K562 (cell line): Measurements from ENCODE around the gene KCP. TPM values are rescaled to one million over a fixed set of nuclear protein-coding genes. Genes with fewer than 3 reads are reported as not detected.
A peak's percentile ranks its signal among the peaks of the same experiment; 100 is the strongest.

Source experiments
- ATAC-seq: fragments of 200-7000 bp; cut with Tn5 transposase; 3 replicates; pipeline ENCODE4 v1.9.1; 2020; ENCODE audit warnings: moderate library complexity
- BruUV-seq: library from RNA; stranded (reverse); fragments of 400-500 nt; replicated peaks from 2 replicates; lab custom pipeline; 2021; lab: Mats Ljungman, UMichigan
- CTCF ChIA-PET: fragments of 300-600 bp; formaldehyde crosslinking; extraction: SDS; loops from one replicate; lab custom pipeline; 2021; ENCODE audit warnings: low intra/inter-chr PET ratio; lab: Yijun Ruan, JAX
- POLR2A ChIA-PET: fragments of 300-600, 350-650 bp; sonication (Branson Sonifier 250); formaldehyde crosslinking; extraction: SDS; loops from one replicate; lab custom pipeline; 2021; ENCODE audit warnings: antibody characterized with exemption, inconsistent platforms; lab: Yijun Ruan, JAX
- DNase-seq, 4 experiments: peaks; one replicate each; pipeline versions ENCODE4 v3.0.0 to v3.0.0-alpha.2; 2011 to 2018; ENCODE audit warnings: low spot score in 3 of 4, mixed read lengths in 3 of 4; ENCODE audit errors: extremely low read depth in 1 of 4
- FAIRE-seq: peaks from 2 replicates; lab custom pipeline; 2011; peaks lifted over from hg19 to GRCh38; lab: Jason Lieb, UNC
- H2AFZ ChIP-seq: 2 replicates; pipeline ENCODE4 v1.6.0; 2011; ENCODE audit warnings: low read depth, low read length, control low read depth, inconsistent platforms
- H3K27ac ChIP-seq: fragments of 200-600 bp; 3 replicates; pipeline ENCODE4 v1.8.0; 2011; ENCODE audit warnings: low read depth, mild to moderate bottlenecking, control low read depth, inconsistent platforms, low read length, moderate library complexity, mixed read lengths; ENCODE audit errors: extremely low read depth
- H3K27me3 ChIP-seq, 2 experiments: fragments of 300-600 bp in 1 of 2; 2 replicates in 1 of 2; 3 replicates in 1 of 2; pipeline versions ENCODE4 v1.6.0 to v1.8.0; 2011; ENCODE audit warnings: inconsistent platforms in 2 of 2, low read length in 2 of 2, mild to moderate bottlenecking in 1 of 2, mixed read lengths in 1 of 2, moderate library complexity in 1 of 2; ENCODE audit not compliant: control insufficient read depth in 2 of 2, insufficient read depth in 2 of 2
- H3K36me3 ChIP-seq: fragments of 300-600 bp; 3 replicates; pipeline ENCODE4 v1.8.0; 2011; ENCODE audit warnings: mild to moderate bottlenecking, low read length, inconsistent platforms; ENCODE audit not compliant: control insufficient read depth, insufficient read depth
- H3K4me1 ChIP-seq, 2 experiments: fragments of 200-600 bp in 1 of 2; replicated peaks in 1 of 2; 2 replicates in 1 of 2; 3 replicates in 1 of 2; pipeline versions ENCODE4 v1.5.1 to v1.8.0; 2011; ENCODE audit warnings: inconsistent platforms in 2 of 2, low read length in 2 of 2, mild to moderate bottlenecking in 1 of 2, mixed read lengths in 1 of 2, moderate library complexity in 1 of 2; ENCODE audit not compliant: control insufficient read depth in 2 of 2, insufficient read depth in 2 of 2
- H3K4me2 ChIP-seq: 2 replicates; pipeline ENCODE4 v1.6.1; 2011; ENCODE audit warnings: low read length, control low read depth, inconsistent platforms, mixed read lengths; ENCODE audit not compliant: insufficient read depth
- H3K4me3 ChIP-seq: fragments of 200-600 bp; sonication (generic), shearing (Covaris generic); 2 replicates; pipeline ENCODE4 v1.5.1; 2016; ENCODE audit warnings: control low read depth, inconsistent platforms
- H3K79me2 ChIP-seq: fragments of 200-600 bp; 3 replicates; pipeline ENCODE4 v1.8.0; 2011; ENCODE audit warnings: low read length, inconsistent platforms; ENCODE audit not compliant: control insufficient read depth, insufficient read depth
- H3K9ac ChIP-seq, 2 experiments: 2 replicates each; pipeline versions ENCODE4 v1.6.0 to v1.6.1; 2011; ENCODE audit warnings: low read depth in 2 of 2, low read length in 2 of 2, control low read depth in 1 of 2, inconsistent platforms in 1 of 2, mild to moderate bottlenecking in 1 of 2, mixed read lengths in 1 of 2; ENCODE audit not compliant: insufficient read depth in 1 of 2
- H3K9me1 ChIP-seq: one replicate; pipeline ENCODE4 v1.6.0; 2011; ENCODE audit warnings: inconsistent platforms, mild to moderate bottlenecking, low read length, moderate library complexity; ENCODE audit not compliant: control insufficient read depth, insufficient read depth
- H3K9me3 ChIP-seq: replicated peaks from 2 replicates; pipeline ENCODE4 v1.5.1; 2011; ENCODE audit warnings: low read depth, low read length, inconsistent platforms; ENCODE audit not compliant: control insufficient read depth, insufficient read depth
- H4K20me1 ChIP-seq: replicated peaks from 2 replicates; pipeline ENCODE4 v1.6.1; 2011; ENCODE audit warnings: low read length, inconsistent platforms, mixed read lengths; ENCODE audit not compliant: control insufficient read depth, insufficient read depth
- BMI1 ChIP-seq: fragments of 150-350 bp; IDR thresholded peaks from 2 replicates; pipeline ENCODE4 v1.6.1; 2014; ENCODE audit warnings: low read length
- CBX3 ChIP-seq, 2 experiments: IDR thresholded peaks; 1 replicate in 1 of 2; 2 replicates in 1 of 2; pipeline ENCODE4 v1.6.1; 2012; ENCODE audit warnings: inconsistent platforms in 2 of 2, low read length in 2 of 2, borderline replicate concordance in 1 of 2, control low read depth in 1 of 2
- DMBX1 ChIP-seq: fragments of 250-450 bp; sonication (Bioruptor Pico); IDR thresholded peaks from 2 replicates; pipeline ENCODE4 v1.8.0; 2022; ENCODE audit warnings: inconsistent platforms, mild to moderate bottlenecking, moderate library complexity, borderline replicate concordance
- POLR3A ChIP-seq: IDR thresholded peaks from 2 replicates; pipeline ENCODE4 v1.6.1; 2011; ENCODE audit warnings: borderline replicate concordance, mild to moderate bottlenecking, moderate library complexity; ENCODE audit not compliant: insufficient read length, insufficient read depth; ENCODE audit errors: extremely low read depth
- RFX5 ChIP-seq: IDR thresholded peaks from 2 replicates; pipeline ENCODE4 v1.6.1; 2011; ENCODE audit warnings: low read depth, mild to moderate bottlenecking, improper control_type of control experiment, low read length
- TARDBP ChIP-seq: fragments of 450-650 bp; IDR thresholded peaks from 2 replicates; pipeline ENCODE4 v1.6.1; 2016
- WHSC1 ChIP-seq: IDR thresholded peaks from one replicate; pipeline ENCODE4 v1.6.1; 2012; ENCODE audit warnings: low read length, control low read depth, inconsistent platforms
- WGBS: fragments of 100-300 bp; shearing (Covaris generic); methylation state at CpG from one replicate; pipeline ENCODE4 v1.1.6; 2016; ENCODE audit warnings: low coverage, mixed read lengths; ENCODE audit not compliant: insufficient coverage; ENCODE audit errors: missing lambda C conversion rate; 5-methylcytosine and 5-hydroxymethylcytosine counted together
- in situ Hi-C: fragments of 300-500 bp; cut with MboI; formaldehyde crosslinking; loops from 4 replicates; pipeline ENCODE4 v1.15.0; 2018; ENCODE audit warnings: inconsistent platforms, mixed read lengths
- intact Hi-C: fragments of 100-400 bp; cut with micrococcal nuclease; formaldehyde crosslinking; loops from 2 replicates; pipeline ENCODE4 v1.14.2; 2022
- polyA plus RNA-seq, 8 experiments: library from polyadenylated mRNA; depleted of rRNA in 4 of 8; stranded (reverse) in 5 of 8; unstranded in 3 of 8; fragments of >200 nt; fragmentation: Nextera tagmentation in 2 of 8; fragmentation: Illumina TruSeq in 1 of 8; extraction: Ambion mirVana in 2 of 8; extraction: Trizol in 1 of 8; gene quantifications; 2 replicates each; pipeline versions ENCODE4 v1.2.1 to v1.2.3, GENCODE V29; 2011 to 2014; ENCODE audit warnings: inconsistent platforms in 1 of 8, missing spikeins in 1 of 8
- total RNA-seq, 7 experiments: library from RNA; depleted of rRNA in 6 of 7; stranded (reverse); fragments of >200 nt in 6 of 7; fragmentation: Illumina TruSeq in 2 of 7; extraction: Trizol in 2 of 7; gene quantifications; 2 replicates each; pipeline versions ENCODE4 v1.2.1 to v1.2.3, GENCODE V29; 2011 to 2021; ENCODE audit warnings: low replicate concordance in 1 of 7
- TF ChIP-seq, protein P1 (sequence below): IDR thresholded peaks from 2 replicates; pipeline ENCODE4 v1.6.1; 2011; ENCODE audit warnings: borderline replicate concordance, low read depth, mild to moderate bottlenecking, moderate library complexity, low read length; ENCODE audit not compliant: insufficient read depth, poor library complexity, severe bottlenecking
- TF ChIP-seq, protein P2 (sequence below): fragments of 250-450 bp; sonication (Bioruptor Pico); IDR thresholded peaks from 2 replicates; pipeline ENCODE4 v1.5.0; 2020; ENCODE audit warnings: mild to moderate bottlenecking
- TF ChIP-seq, protein P3 (sequence below): sonication (generic); formaldehyde crosslinking; IDR thresholded peaks from 2 replicates; pipeline ENCODE4 v1.8.1; 2023; ENCODE audit warnings: missing genetic modification reagents, mild to moderate bottlenecking, borderline replicate concordance

Gene KCP
- total and polyA plus RNA-seq, 9 of the 15 experiments (the other 6 are each of a cell fraction or from before 2014, with no cell fraction given) = 0.06 to 0.17 (median 0.12) TPM; not detected in 3

DNA sequence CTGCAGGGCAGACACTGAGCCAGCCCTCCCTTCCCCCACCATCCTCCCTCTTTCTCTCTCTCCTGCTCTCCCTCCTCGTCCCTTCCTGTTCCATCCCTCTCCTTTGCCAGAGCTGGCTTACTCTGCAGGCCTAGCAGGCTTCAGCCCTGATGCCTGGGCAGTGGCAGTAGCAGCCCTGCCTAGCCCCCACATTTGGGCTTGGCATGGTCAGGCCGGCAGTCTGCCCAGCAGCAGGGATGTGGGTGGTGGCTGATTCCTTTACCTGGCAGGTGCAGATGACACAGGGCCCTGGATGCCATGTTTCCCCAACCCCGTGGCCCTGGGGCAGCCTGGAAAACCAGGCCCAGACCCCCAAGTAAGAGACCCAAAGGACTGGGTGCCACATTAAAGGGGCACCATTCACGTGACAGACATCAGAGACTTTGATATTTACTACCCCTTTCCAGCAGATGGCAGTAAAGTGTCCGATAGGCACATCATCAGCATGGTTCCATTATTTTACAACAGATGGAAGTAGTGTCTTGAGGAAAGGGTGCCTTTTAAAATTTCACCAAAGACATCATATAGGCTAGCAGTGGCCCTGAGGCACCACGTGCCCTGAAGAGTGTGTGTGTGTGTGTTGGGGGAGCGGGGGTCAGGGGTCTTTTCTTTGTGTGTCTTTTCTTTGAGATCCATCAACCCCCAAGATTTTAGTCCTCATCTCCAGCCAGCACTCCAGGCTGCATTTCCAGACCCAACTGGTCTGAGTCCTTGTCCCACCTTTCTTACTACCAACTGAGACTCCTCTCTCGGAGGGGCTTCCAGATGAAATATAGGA is 5.9 kb downstream of the KCP start:
- no peaks in the 10 kb centered on the region for H4K20me1 ChIP-seq
- POLR2A ChIA-PET = interaction anchor here (0.5 to 0.6 kb wide), 2 partner anchors 92 to 213 kb away, joined by 3 read pairs; no protein-coding TSS in a partner anchor
- no peak overlapping the region for H2AFZ ChIP-seq
- peaks cover 2% of the 10 kb centered on the region; the same call in 1 of the 2 replicates for H3K9me3 ChIP-seq
- no peaks in the 10 kb centered on the region for H3K9me1 ChIP-seq
- in situ Hi-C loops = no loop called here
- peaks cover 13 to 29% of the 10 kb centered on the region in 2 experiments for H3K4me1 ChIP-seq
- no peak overlapping the region for H3K4me3 ChIP-seq
- no TSS peak for BruUV-seq
- ATAC-seq (peak; percentile 76), DNase-seq (peak; percentile 64 to 78 (median 72)), FAIRE-seq (peak; percentile 92)
- intact Hi-C loops = loop anchor here (1.0 kb wide), 2 partner anchors 187 to 306 kb away; no protein-coding TSS in a partner anchor
- H3K79me2 ChIP-seq = no peaks in the 10 kb centered on the region
- no peak overlapping the region for H3K4me2 ChIP-seq
- CTCF ChIA-PET = interaction anchor here (0.9 to 1.6 kb wide), 3 partner anchors 187 to 309 kb away, joined by 3 to 10 read pairs (median 5); no protein-coding TSS in a partner anchor
- H3K27me3 ChIP-seq = peaks cover 16 to 32% of the 10 kb centered on the region in 2 experiments
- H3K9ac ChIP-seq = peak overlapping the region in 1 of 2 experiments; percentile 26; a peak in 1 of 4 replicates
- no peaks in the 10 kb centered on the region for H3K36me3 ChIP-seq
- 5% methylated on average over 8 of the region's 8 CpGs for WGBS
- H3K27ac ChIP-seq = no peak overlapping the region
- TF ChIP-seq BMI1 (no peak), CBX3 (IDR thresholded peaks at IDR 0.05; ENCODE audit: borderline replicate concordance in 1 of 2, low read length in 2 of 2) (0 out of 3 replicates have a peak, but pooled peaks of 1 of the 2 experiments have one; percentile 43), RFX5 (no peak), DMBX1 (CRISPR knock-in tag) (no peak), TARDBP (no peak), POLR3A (no peak), WHSC1 (no peak)
- TF ChIP-seq, protein P1, sequence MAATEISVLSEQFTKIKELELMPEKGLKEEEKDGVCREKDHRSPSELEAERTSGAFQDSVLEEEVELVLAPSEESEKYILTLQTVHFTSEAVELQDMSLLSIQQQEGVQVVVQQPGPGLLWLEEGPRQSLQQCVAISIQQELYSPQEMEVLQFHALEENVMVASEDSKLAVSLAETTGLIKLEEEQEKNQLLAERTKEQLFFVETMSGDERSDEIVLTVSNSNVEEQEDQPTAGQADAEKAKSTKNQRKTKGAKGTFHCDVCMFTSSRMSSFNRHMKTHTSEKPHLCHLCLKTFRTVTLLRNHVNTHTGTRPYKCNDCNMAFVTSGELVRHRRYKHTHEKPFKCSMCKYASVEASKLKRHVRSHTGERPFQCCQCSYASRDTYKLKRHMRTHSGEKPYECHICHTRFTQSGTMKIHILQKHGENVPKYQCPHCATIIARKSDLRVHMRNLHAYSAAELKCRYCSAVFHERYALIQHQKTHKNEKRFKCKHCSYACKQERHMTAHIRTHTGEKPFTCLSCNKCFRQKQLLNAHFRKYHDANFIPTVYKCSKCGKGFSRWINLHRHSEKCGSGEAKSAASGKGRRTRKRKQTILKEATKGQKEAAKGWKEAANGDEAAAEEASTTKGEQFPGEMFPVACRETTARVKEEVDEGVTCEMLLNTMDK = peak; percentile 46
- TF ChIP-seq, protein P2, sequence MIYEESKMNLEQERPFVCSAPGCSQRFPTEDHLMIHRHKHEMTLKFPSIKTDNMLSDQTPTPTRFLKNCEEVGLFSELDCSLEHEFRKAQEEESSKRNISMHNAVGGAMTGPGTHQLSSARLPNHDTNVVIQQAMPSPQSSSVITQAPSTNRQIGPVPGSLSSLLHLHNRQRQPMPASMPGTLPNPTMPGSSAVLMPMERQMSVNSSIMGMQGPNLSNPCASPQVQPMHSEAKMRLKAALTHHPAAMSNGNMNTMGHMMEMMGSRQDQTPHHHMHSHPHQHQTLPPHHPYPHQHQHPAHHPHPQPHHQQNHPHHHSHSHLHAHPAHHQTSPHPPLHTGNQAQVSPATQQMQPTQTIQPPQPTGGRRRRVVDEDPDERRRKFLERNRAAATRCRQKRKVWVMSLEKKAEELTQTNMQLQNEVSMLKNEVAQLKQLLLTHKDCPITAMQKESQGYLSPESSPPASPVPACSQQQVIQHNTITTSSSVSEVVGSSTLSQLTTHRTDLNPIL = no peak
- TF ChIP-seq, protein P3, sequence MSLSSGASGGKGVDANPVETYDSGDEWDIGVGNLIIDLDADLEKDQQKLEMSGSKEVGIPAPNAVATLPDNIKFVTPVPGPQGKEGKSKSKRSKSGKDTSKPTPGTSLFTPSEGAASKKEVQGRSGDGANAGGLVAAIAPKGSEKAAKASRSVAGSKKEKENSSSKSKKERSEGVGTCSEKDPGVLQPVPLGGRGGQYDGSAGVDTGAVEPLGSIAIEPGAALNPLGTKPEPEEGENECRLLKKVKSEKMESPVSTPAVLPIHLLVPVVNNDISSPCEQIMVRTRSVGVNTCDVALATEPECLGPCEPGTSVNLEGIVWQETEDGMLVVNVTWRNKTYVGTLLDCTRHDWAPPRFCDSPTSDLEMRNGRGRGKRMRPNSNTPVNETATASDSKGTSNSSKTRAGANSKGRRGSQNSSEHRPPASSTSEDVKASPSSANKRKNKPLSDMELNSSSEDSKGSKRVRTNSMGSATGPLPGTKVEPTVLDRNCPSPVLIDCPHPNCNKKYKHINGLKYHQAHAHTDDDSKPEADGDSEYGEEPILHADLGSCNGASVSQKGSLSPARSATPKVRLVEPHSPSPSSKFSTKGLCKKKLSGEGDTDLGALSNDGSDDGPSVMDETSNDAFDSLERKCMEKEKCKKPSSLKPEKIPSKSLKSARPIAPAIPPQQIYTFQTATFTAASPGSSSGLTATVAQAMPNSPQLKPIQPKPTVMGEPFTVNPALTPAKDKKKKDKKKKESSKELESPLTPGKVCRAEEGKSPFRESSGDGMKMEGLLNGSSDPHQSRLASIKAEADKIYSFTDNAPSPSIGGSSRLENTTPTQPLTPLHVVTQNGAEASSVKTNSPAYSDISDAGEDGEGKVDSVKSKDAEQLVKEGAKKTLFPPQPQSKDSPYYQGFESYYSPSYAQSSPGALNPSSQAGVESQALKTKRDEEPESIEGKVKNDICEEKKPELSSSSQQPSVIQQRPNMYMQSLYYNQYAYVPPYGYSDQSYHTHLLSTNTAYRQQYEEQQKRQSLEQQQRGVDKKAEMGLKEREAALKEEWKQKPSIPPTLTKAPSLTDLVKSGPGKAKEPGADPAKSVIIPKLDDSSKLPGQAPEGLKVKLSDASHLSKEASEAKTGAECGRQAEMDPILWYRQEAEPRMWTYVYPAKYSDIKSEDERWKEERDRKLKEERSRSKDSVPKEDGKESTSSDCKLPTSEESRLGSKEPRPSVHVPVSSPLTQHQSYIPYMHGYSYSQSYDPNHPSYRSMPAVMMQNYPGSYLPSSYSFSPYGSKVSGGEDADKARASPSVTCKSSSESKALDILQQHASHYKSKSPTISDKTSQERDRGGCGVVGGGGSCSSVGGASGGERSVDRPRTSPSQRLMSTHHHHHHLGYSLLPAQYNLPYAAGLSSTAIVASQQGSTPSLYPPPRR = no peak
